HG03439 (cell line): ENCODE data around the gene KRTAP10-1.

ENCODE experiments used
- ATAC-seq: cut with Tn5 transposase; IDR thresholded peaks from one replicate; pipeline ENCODE4 v1.9.1; 2021; ENCODE audit warnings: mild to moderate bottlenecking, moderate library complexity; ENCODE audit not compliant: unreplicated experiment

KRTAP10-1 gene

DNA sequence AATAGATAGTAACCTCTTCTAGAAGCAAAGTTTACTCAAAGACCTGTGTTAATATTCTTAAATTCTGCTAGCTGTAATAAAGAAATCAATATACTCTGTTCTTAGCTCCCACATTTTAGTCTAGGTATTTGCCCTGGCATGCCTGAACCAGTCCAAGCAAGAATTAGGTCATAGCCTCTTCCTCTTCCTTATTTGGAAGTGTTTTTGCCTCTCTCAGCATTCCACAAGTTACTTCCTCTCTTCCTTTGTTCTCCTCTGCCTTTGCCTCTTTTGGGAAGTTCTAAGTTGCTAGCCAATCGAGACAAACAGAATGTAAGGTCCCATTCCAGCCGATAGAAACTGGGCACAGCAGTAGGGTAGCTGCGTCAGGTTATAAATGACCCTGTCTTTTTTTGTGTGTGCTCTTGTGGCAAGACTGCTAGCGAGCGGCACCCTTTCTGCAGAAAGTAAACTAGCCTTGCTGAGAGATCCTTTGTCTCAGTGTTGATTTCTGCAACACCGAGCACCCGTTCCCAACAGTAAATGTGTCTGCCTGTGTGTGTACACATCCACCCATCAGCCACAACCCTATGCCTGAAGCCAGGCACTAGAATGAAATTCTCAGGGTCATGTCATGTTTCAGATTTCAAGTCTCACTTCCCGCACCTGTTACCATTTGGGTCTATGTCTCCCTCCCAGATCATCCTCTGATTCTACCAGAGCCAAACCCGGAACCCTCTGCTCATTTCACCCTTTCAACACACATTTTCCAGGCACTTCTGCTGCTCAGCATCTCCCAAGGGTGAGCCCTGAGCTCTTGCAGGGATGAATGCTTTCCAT lies 47.2 kb downstream of the KRTAP10-1 start:
- ATAC-seq = no peak

- no peak for ATAC-seq
Measured at GRCh38 chr21:44490816-44491215, 49.2 kb downstream of the KRTAP10-1 start.

DNA sequence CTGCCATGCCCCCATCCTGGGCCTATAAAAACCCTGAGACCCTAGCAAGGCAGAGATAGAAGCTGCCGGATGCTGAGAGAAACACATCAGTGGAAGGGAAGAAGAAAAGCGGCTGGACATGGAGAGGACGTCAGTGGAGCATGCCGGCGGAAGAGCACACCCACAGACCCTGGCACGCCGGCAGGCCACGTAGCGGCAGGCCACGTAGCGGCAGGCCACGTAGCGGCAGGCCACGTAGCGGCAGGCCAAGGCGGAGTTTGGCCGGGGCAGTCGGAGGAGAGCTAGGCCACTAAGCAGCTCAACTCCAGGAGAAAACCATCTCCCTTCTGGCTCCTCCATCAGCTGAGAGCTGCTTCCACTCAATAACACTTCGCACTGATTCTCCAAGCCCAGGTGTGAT lies 49.6 kb downstream of the KRTAP10-1 start:
- no peak for ATAC-seq

DNA sequence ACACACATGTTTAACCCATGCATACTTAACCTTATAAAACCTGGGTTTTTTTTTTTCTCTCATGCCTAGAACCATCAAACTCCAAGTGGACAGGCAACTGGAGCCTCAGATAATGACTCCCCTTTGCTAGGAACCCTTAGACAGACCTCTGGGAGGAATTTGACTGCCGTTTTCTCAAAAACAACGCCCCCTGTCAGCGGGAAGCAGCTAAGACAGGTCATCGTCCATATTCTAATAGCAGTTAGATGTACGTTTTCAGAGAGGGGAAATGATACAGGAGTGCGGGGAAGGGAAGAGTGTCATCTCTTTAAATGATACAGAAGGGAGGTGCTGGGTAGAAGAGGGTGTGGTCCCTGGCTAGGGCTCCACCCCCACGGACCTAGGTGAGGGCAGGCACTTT lies 50.0 kb downstream of the KRTAP10-1 start:
- no peak for ATAC-seq
